GM18519 (cell line): Measurements from ENCODE around the gene TMEM247.
A peak's percentile ranks its signal among the peaks of the same experiment; 100 is the strongest.

Experiments
- ATAC-seq: cut with Tn5 transposase; IDR thresholded peaks from one replicate; pipeline ENCODE4 v1.9.1; 2021; ENCODE audit warnings: mild to moderate bottlenecking, moderate library complexity; ENCODE audit not compliant: unreplicated experiment, low FRiP score

The TMEM247 gene

DNA sequence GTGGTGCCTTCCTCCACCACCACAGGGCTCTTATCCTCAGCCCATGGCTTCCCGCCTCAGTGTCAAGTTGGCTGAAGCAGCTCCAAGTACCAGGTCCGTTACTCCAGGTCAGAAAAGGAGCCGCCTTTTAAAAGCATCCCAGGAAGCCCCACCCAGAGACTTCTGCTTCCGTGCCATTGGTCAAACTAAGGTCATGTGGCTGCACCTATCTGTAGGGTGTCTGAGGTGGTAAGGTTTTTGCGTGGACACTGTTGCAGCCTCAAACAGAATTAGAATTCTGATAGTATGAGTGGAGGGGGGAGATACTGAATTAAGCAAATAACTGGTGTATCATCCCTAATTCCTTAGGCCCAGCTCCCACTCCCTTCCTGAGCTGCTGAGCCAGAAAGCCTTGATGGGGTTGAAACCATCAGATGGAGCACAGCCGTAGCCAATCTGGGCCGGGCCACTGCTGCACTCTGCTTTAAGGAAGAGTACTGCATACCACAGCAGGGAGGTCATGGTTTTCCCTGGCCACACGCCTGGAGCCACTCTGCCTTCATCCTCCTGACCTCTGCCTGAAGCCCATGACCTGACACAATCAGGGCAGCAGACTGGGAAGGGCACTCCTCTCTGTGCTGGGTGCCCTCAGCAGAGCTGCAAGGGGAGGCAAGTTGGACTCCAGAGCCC, 8.4 kb downstream of the TMEM247 start:
- ATAC-seq: no peak

DNA sequence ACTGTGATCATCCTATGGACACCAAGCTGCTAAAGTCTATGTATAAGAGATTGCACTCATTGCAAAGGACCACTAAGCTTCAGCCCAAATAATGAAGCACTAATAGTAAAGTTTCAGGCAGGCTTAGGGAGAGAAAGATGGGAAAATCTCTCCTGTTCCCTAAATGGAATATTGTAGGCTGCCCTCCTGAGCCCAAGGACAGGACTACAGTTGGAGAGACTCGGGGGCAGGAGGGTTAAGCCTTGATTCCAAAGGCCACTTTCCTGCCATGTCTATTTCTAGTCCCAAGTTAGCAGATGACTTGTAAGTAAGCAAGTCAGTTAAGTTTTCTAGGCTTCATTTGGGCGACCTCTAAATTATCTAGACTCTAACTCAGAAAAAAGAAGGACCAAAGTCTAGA, 9.0 kb downstream of the TMEM247 start:
- no peak for ATAC-seq

DNA sequence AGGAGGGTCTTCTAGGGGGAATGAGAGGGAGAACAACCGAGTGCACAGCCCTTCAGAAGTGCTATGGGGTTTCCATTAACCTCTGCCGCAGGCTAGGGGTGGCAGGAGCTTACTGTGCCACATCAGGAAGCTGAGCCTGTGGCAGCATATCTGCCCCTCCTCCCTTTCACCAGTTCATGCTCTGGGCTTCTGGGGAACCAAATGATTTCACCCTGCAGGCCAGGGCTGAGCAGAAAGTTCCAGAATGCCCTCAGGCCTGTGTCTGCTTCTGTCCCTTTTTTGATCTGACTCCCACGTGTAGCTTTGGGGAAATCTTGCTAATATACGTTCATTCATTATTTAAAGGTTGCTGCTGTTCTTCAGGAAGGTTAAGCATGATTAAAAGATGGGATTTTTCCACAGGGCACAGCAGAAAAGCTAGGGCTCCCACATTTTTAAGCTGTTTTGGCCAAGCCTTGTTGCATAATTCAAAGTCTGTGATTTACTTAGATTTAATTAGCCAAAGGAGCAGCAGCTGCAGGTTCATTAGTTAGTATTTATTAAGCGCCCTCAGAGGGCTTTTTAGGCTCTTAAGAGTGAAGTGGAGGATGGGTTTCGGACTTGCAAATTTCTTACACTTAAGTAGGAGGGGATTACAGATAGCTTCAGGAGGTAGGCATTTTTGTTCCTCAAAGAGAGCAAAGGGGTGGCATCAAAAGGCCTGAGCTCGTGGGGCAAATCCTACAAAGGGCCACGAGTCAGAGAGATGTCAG, 10.2 kb downstream of the TMEM247 start:
- no peak for ATAC-seq

DNA sequence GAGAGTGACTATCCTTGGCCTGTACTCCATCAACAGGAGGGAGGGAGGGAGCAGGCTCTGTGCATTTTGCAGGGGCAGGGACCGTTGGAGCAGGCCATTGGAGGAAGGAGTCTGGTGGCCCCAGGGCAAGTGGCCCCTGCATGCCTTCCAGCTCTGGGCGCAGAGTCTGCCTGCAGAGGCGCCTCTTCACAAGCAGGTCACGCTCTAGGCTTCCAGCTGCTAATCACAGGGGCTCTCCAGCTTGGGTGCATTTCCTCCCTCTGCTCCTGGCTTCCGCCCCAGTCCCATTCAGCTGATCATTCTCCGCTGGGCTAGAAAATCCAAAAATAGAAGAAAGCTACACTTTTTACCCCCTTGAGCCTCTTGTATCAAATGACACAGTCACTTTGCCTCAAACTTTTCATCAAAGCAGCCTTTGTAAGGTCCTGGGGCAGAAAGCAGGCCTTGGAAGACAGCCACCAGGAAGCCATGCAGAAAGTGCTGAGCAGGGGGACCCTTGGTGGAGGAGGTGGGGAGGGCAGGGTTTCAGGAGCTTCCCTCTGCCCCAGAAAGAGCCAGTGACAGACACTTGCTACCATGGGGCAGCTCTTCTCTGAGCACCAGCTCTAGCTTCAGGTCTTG, 11.3 kb downstream of the TMEM247 start:
- no peak for ATAC-seq

DNA sequence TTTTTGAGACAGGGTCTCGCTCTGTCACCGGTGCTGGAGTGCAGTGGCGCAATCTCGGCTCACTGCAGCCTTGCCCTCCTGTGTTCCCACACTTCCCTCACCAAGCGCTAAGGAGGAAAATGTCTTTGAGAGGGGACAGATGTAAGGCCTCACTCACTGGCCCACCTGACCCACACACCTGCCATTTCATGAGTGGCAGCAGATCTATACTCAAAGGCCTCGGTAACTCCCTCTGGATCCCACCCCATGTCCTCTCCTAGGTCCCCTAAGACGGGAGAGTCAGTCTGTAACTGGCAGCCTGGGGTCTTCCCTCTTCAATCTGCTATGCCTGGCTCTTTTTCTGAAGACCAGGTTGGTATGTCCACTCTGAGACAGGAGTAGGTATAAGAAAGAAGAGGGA, 12.9 kb downstream of the TMEM247 start:
- no peak for ATAC-seq

DNA sequence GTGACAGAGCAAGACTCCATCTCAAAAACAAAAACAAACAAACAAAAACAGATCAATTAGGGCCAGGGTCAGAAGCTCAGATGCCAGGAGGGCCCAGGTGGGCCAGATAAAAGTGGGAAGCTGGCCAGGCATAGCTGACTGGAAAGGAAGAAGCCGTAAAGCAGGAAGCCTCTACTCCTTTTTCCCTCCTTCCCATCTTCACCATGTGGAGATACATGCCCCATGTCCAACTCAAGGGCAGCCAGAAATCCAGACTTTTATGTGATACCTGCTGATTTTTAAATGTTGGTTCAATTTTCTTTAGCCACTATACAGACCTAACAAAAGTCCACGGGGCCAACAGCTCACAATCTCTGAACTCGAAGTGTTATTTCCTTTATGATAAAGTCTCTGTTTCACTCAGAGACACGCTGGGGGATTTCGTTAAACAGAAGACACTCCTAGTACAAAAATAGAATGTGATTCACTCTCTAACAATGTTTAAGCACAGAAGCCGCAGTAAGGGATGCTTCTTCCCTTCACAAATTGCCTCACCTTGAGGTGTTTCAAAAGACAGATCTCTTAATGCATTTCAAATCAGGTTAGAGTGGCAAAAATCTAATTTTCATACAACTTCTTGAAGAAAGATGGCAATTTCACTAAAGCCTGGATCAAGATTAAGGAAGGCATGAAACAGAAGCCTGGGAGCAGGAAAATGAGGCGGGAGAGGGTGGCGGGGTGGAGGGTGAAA, 14.0 kb downstream of the TMEM247 start:
- peak; percentile 66 for ATAC-seq

DNA sequence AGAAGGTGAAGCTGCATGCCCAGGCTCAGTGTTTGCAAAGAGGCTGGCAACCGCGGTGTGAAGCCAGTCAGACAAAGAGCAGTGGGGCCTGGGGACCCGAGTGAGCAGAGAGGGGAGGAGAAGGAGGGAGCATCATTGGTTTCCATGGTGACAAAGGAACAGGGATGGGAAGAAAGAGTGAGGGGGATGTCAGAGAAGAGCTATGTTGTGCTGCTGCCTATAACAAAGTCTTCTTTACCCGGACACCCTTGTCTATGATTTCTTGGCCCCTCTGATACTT, 14.5 kb downstream of the TMEM247 start:
- no peak for ATAC-seq

DNA sequence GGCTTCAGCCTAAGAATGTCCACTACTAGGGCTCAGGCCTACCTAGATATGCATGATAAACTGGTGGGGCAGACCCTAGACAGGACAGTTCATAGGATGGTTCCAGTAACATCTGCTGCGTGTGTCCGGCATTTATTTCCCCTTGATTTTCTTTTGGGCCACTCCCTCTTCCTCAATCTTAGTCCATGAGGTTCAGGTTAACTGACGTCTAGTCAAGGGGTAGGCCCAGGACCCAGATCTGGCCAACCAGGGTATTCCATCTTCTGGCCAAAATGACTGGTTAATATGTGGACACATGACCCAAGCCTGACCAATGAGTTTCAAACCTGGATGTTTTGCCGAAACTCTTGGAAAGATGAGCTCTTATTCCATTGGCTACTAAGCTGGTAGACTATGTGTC, 15.2 kb downstream of the TMEM247 start:
- ATAC-seq: no peak

DNA sequence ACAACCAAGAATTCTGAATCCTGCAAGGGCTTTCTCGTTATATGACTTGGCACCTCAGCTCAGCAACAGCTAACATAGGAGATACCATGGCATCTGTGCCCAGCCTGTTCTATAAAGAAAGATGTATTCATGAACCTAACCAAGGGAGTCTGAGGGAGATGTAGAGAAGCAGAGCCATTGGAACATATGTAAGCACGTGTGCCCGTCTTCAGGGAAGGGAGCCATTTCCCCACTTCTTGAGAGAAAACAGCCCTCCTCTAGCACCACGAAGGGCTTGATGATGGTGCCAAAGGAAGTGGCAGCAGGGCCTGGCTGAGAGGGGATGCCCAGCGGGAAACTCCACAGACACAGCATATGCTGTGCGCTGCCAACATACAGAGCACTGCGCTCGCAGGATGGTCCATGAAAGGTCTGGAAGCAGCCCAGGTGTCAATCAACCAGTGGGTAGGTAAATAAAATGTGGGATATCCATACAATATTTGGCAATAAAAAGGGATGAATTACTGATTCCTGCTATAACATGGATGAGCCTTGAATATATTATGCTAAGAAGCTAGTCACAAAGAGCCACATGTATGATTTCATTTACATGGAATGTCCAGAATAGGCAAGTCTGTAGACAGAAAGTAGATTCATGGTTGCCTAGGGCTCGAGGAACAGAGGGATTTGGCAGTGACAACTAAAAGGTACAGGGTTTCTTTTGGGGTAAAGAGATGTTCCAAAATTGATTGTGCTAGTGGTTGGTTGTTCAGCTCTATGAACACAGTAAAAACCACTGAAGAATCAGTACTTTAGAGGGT, 16.1 kb downstream of the TMEM247 start:
- ATAC-seq: no peak

DNA sequence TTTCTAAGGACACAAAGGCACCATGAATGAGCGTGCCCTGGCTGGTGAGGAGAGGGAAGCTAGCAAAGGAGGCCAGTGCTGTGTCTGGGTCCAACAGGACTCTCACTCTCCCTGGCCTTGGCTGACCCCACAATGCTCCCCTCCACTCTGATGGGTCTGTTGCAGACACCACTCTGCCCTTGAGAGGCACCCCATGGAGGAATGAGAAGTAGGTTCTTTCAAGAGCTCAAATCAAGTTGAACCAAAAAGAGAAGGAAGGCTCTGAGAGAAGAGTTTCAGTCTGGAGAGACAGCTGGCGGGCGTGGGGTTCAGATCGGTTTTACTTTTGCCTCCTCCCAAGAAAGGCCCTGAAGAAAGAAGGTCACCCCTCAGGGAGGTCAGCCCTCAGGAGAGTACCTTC, 18.4 kb downstream of the TMEM247 start:
- ATAC-seq: no peak

DNA sequence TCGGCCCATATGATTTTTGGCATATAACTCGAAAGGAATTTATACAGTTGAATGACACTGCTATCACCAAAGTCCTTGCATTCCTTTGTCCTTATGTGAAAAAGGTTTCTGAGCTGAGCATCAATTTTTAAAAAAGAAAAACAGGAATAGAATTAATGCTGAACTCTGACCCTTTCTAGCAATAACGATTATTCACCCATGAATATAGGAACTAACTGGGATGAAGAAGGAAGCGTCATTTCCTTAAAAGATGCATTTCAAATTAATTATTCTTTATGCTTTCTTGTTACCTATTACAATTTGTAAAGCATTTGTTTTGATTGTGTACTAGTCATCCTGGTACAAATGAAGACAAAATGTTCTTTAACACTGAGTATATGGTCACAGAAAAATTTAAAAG, 19.3 kb downstream of the TMEM247 start:
- ATAC-seq: no peak

DNA sequence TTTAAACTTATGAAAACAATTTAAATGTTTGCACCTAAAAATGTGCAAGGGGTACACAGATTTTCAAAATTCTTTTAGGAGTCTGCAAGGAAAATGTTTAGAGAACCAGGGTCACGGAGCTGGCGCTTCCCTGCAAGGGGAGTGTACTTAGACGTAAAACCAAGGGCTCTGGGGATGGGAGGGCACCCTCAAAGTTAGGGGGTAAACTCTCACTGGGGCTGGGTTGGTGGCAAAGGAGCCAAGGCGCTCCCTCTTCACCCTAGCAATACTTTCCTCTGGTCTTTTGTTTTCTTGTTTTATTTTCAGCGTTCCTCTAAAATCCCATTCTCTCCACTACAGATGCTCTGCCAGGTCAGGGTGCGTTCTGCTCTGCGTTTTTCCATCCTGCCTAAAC, 20.0 kb downstream of the TMEM247 start:
- no peak for ATAC-seq

DNA sequence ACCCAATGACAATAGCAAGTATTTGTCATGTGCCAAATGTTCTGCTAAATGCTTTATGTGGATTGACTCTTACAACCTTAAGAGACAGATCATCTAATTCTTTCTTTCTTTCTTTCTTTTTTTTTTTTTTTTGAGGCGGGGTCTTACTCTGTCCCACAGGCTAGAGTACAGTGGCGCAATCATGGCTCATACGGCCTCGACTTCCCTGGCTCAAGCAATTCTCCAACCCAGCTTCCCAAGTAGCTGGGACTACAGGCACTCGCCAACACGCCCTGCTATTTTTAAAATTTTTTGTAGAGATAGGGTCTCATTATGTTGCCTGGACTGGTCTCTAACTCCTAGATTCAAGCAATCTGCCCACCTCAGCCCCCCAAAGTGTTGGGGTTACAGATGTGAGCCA, 21.4 kb downstream of the TMEM247 start:
- ATAC-seq: no peak

DNA sequence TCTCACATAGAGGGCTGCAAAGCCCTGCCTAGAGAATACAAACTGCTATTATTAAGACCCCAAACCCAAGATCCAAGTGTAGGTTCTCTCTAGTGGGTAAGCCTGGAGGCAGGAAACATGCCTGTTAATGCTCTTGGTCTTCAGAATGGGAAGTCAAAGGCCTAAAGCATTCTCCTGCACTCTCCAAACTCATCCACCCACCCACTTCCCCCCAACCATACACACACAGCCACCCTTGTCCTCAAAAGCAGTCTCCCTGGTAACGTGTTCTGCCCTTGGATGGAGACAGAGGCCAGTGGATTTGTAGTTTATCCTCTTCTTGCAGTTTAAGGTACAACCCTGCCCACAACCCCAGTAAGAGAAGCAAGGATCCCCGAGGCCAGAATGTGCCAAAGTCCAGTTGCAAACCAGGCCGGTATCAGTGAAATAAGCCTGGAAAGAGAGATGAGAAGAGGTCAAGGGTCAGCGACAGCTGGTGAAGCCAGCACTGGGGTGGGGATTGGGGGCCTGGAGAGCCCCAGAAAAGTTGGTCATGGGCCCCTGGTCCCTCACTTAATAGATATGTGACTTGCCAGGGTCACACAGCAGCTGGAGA, 23.0 kb downstream of the TMEM247 start:
- ATAC-seq: no peak

DNA sequence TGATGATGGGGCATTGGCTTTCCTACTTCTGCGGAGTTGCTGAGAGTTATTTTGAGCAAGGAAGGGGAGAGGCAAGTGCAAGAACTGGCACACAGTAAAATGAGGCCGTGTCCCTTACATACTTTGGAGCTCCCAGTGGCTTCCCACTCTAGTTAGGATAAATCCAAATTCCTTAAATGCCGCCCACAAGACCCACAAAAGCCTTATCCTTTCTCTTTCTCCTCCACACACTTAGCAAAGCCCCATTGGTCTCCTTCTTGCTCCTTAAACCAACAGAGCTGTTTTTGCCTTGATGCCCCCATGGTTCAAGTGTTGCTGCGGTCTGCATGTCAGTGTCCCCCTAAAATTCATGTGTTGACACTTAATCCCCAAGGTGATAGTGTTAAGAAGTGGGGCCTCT, 24.3 kb downstream of the TMEM247 start:
- no peak for ATAC-seq

DNA sequence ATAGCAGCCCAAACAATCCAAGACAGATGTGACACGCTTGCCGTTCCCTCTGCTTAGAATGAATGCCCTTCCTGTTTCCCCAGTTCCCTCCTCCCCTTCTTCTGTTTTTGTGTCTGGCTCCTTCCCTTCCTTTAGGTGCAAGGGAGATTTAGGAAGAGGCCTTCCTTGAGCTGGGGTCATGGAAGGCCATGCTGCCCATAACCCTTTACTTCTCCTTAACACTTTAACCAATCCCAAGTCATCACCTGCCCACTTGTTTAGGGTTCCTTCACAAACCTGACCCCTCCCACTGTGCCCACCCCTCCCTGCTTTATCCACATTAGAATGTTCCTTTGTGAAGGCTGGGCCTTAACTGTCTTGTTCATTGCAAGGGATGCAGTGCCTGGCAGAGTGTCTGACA, 24.9 kb downstream of the TMEM247 start:
- ATAC-seq: no peak

DNA sequence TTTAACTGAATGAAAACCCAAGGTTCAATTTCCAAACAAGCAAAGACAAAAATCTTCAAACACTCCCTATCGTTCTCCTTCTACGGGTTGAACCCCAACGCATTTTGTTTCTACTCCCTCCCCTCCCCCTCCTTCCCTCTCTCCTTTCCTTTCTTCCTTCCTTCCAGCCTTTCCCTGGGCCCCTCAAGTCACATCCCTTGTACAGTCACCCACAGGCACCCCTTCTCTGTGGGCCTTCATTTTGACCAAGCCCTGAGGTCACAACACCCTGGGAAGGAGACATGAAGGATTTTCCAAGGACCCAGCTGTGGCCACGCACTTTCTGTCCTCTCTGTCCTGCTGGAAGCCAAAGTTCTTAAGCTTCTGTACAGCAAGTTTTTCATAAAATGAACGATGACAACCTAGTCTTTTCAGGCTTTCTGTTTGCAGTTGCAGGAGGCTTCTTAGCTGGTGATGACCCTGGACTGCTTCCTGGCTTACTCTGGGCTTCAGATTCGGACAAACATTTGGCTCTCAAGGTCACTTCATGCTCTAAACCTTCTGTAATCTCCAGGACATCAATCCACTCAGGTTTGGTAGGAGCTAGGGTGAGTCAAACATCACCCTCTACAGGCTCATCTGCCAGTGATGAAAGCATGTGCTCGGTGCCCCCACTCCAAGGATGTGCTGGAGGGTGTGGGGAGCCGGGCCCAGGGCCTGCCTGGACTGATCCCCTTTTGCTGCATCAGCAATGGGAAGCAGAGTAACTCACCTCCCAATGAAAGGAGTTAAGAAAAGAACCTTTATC, 25.5 kb downstream of the TMEM247 start:
- ATAC-seq: no peak

DNA sequence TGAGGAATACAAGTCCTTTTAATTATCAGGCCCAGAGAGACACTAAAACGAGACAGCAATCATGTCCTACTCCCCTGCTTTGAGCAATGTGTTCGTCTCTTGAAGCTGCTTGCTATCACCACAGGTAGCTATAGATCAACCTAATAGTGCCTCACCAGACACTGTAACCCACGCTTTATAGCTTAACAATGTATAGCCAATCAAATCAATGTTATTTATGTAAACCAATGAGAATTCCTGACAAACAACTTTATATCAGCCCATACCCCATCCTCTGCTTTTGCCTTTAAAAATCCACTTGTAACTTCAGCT, 26.1 kb downstream of the TMEM247 start:
- no peak for ATAC-seq

DNA sequence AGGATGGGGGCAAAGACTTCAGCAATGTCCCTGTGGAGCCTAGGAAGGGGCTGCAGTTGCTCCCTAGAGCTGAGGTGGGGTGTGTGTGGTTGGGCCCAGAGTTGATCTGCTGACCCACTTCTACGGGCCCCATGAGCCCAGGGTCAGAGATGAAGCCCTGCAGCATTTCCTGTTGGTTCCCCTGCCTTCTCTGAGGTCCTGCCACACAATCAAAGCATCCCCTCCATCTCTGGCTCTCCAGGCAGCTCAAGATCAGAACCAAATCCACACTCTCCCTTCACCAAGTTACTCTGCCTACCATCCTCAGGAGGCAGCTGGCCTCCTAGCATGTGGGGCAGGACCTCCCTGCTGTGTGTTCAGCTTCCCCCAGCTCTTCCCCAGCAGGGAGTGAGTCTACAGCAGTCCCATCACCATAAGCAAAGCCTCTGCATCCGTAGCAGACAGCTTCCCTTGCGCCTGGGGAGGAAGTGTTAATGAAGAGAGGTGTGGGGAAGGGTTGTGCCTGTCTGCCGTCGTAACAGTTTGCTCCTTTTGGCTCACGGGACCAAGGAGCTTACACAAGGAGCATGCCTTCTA, 26.9 kb downstream of the TMEM247 start:
- ATAC-seq: no peak
